Kasumi-1 (cell line): ENCODE data around the gene ZNF554.

ENCODE experiments used
- DNase-seq, 2 experiments: peaks; one replicate each; lab custom pipeline; 2025; lab: John Stamatoyannopoulos, UW

Gene ZNF554

DNA sequence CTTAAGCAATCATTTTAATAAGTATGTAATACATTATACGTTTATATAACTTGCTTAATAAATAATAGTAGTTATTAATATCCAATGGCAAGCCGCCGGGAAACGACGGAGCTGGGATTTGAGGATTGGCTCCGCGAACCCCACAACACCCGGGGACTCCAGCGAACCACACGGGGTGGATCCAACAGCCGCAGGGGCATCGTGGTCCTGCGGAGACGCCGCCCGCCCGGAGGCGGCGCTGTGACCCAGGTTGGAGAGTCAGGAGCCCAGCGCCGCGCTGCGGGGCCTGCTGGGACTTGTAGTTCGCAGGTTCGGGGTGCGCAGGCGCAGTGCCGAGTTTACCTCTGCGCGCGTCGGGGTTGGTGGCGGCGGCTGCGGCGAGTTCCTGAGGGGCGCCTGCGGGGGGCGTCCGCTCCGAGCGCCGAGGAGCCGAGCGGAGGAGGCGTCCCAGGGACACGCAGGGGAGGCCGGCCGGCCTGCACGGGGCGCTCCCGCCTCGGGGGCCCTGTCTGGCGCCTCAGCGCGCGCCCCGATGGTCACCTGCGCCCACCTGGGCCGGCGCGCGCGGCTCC is at the start of gene ZNF554:
TSS of gene ZNF554 (plus strand) at position 329 of the 572 bp plus-strand sequence. CDS start at position 533, 204 bp downstream.
- DNase-seq = peak; percentile 93

- peak; percentile 96 to 97 for DNase-seq
Measured at GRCh38 chr19:2770055-2771013, 49.3 kb upstream of the ZNF554 start.

DNA sequence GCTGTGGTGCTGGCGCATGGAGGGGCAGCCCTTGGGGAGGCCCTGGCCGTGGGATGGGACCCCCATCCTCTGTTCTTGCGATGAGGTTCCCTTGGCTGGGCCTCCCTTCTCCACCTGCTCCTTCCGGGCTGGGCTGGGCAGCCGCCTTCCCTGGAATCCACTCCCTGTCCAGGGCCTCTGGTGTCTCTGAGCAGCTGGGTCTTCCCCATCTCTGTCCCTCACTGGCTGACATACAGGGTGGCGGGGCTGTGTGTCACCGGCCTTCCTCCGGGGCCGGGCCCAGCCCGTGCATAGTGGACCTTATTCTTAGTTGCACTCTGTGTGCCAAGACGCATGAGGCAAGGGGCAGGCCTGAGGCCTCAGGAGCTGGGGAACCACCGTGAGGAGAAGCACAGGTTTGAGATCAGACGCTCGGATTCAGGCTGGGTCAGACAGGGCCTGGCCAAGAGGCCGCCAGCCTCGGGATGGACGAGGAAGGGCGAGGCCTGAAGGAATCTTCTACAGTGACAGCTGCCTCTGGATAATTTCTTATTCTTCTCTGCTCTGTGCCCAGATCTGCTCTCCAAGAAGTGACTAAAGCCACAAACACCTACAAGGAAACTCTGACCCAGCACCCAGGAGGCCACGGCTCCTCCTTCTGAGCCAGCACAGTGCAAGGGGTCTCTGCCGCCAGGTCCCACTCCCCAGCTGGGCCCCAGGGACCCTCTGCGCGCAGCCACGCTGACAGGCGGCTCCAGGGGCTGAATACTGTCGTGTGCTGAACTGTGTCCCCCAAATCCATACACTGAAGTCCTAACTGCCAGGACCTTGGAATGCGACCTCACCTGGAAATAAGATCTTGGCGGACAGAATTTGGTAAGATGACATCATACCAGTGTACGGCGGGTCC is 47.6 kb upstream of the ZNF554 start:
- DNase-seq = no peak

- no peak for DNase-seq
Measured at GRCh38 chr19:2774083-2774679, 45.5 kb upstream of the ZNF554 start.

- peak; percentile 47 to 56 for DNase-seq
Measured at GRCh38 chr19:2774953-2775555, 44.6 kb upstream of the ZNF554 start.

DNA sequence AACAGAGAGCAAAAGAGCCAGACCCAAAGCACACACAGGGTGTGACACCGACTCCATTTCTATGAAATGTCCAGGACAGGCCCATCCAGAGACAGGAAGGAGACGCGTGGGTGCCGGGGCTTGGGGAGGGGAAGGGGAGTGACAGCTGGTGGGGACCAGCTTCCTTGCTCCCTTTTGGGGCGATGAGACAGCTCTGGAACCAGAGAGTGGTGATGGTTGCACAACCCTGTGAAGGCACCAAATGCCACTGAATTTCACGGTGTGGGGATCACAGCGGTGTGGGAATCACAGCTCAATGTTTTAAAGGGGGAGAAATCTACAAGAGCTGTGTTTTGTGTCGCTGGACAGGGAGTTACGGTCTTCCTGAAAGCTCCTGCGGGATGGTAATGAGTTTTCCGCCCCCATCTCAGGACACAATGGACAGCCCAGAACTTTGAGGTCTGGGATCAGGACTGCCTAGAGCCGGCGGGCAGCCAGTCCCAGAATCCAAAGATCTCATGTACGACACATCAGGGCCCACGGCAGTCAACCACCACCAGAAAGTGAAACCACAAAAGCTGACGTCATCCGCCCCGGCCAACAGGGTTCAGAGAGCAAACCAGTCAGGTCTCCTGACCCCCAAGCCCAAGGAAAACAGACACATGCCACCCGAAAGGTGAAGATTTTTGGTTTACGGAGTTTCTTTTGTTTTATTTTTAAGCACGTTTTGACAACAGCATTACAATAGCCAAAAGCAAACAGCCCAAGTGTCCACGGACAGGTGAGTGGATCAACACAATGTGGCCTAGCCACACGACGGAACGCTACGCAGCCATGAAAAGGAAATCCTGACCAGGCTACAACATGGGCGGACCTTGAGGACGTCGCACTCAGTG is 43.9 kb upstream of the ZNF554 start:
- DNase-seq = peak; percentile 79 to 84

DNA sequence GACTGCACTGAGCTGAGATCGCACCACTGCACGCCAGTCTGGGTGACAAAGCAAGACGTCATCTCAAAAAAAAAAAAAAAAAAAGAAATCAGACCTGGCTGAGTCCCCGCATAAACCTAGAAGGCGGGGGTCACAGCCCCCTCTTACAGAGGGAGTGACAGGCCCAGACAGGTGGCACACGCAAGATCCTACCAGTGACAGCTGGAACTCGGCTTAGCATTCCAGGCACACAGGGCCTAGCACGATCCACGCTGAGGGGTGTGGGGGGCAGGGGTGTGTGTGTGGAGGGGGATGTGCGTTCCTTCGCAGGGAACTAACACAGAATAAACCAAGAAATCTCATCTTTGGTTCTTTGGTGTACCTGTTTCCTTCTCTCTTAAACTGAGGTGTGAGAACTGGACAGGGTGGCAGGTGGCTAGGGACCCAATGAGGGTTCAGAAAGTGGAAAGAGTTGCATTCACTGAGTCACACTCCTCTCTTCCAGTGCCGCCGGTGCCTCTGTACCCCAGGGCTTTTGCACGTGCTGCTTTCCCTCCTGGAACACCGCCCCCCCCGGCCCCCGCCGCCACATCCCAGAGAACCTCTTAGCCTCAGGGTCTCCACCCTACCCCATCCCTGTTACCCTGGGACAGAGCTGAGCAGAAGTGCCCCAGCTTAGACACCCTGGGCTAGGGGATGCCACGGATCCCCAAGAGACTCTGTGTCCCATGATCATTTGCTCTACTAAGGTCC is 41.5 kb upstream of the ZNF554 start:
- DNase-seq = no peak

DNA sequence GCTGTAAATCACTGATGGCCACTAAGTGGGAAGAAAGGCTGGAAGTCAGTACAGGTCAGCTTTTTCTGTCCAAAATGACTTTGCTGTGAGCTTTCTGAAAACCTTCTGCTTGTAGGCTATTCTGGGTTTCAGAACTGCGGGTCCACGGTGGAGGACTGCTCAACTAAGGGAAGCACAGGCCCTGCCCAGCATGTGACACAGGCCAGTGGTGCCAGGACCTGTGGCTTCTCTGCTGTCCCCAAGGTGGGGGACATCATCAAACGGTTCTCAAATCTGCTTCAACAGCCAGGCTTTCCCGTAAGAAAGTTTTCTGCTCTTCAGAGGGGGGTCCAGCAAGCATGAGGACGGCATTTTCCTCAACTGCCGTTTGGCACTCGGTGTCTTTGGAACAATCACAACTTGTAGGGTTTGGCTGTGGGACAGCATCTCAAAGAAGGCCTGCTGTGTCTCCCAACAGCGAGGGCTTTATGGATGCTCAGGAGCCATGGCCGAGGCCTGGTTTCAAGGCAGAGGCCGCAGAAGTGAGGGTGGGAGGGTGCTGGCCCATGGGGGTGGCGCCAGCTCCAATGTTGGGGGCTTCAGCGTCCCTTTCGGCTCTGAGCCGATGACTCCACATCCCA is 40.4 kb upstream of the ZNF554 start:
- no peak for DNase-seq

GRCh38 chr19:2780284-2780683 is 39.4 kb upstream of the ZNF554 start:
- no peak for DNase-seq

DNA sequence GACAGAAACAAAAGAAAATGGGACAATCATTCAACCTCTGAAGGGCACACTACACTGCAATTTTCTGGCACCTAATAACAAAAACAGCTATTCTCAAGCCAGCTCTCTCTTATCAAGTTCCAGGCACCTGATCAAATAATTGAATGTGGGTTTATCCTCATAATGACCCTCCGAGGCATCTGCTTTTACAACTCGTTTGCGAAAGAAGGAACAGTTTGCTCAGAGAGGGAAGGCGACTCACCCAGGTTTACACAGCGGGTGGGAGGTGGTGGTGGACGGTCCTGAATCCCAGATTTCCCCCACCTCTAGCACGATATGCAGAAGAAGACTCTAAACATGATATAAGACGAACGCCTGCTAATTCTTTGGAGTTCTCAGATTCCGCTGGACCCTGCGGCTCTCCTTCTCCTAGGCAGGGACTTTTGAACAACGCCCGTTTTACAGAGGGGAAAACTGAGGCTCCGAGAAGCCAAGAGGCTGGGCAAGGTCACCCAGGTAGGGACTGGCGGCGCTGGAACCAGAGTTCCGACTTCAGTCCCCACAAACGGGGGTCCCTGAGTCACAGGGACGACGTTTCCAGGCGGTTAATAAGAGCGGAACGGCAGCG is 37.2 kb upstream of the ZNF554 start:
- DNase-seq = peak in 1 of 2 experiments; percentile 6

DNA sequence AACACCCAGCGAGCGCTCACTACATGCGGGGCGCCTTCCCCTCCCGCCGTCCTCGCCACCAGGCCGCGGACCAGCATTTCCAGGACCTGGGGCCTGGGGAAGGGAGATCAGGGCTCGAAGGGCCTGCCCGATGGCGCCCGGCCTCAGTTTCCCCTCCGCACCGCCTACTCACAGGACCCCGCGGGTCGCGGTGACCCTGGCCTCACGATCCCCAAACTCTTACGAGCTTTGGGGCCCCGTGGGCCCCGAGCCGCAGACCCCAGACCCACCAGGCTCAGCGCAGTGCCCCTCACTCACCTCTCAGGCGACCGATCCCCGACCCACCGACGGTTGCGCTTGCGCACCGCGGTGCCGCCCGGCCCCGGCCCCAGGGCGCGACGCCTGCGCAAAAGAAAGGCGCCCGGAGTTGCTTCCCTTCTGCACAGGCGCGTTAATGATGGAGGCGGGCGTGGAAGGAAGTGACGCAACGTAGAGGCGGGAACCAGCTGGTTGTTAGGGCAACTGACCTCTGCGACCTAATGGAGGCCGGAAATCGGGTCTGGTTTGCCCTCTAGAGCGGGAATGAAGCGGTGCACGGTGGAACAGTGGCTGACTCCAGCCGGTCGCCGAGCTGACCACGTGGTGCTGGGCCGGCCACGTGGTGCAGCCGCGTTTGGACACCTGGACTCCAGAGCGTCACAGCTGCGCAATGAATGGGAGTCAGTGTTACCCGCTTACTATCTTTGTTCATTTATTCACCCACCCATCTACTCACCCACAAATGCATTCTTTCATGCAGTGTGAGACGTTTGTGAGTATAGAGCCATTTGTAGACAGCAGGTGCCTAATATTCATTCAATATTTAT is 36.5 kb upstream of the ZNF554 start, which contains the start of gene SGTA:
TSS of gene SGTA (minus strand) at position 338 of the 845 bp plus-strand sequence. CDS start 14,205 bp downstream, outside the sequence.
- peak; percentile 99 for DNase-seq

GRCh38 chr19:2783781-2784145 is 35.9 kb upstream of the ZNF554 start:
- DNase-seq = no peak

DNA sequence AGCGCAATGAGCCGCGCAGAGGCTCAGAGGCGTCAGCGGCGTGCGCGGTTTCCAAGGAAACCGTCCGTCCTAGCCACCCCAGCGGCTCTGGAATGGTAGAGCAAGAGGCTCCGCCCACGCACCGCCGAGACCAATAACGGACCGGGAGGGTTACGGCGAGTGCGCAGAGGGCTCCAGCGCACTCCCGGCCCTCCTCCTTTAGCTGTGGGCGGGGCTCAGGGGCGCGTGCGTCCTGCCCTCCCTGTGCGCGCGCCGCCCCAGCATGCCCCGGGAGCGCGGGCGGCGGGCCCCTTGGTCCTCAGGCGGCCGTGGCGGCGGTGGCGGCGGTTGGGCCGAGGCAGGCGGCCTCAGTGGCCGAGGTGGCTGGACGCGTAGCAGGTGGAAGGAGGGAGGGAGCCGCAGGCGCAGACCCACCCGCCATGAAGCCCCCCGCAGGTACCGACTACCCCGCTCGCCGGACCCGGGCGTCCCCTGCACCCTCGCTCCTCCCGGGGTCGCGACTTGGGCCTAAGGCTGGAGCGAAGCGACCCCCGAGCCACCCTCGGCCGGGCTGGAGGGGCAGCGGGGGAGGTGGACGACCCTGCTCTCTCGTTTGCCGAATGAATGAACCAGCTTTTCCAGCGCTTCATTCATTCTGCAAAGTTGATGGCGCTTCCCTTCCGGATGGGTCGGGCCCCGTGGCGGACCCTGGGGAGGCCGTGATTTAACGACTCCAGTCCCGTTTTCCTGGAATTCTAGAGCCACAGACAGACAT is 34.2 kb upstream of the ZNF554 start, which contains the start of gene THOP1:
TSS of gene THOP1 (plus strand) at position 260 of the 754 bp plus-strand sequence. CDS start at position 420, 160 bp downstream.
- peak; percentile 97 to 98 for DNase-seq

- DNase-seq = no peak
Measured at GRCh38 chr19:2787115-2787514, 32.6 kb upstream of the ZNF554 start.

DNA sequence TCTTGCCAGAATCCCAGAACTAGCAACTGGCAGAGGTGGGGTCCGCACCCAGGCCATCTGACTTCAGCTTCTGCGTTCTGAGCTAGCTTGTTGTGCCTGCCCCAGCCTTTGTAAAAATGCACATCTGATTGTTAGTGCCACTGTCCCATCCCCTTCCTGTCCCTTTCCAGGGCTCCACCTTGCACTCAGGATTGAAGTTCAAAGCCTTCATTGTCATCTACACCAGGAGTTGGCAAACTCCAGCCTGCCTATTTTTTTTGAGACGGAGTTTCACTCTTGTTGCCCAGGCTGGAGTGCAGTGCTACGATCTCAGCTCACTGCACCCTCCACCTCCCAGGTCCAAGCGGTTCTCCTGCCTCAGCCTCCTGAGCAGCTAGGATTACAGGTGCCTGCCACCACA is 31.4 kb upstream of the ZNF554 start:
- DNase-seq = no peak

- DNase-seq = no peak
Measured at GRCh38 chr19:2790194-2790556, 29.5 kb upstream of the ZNF554 start.
